HG02840 (cell line): ENCODE data around the gene ADGRL2.

Experiments
- ATAC-seq: cut with Tn5 transposase; IDR thresholded peaks from one replicate; pipeline ENCODE4 v1.9.1; 2021; ENCODE audit warnings: mild to moderate bottlenecking, moderate library complexity, moderate number of reproducible peaks; ENCODE audit not compliant: unreplicated experiment, low FRiP score

The ADGRL2 gene

GRCh38 chr1:81889166-81889565, 88.4 kb downstream of the ADGRL2 start:
- ATAC-seq: no peak

- ATAC-seq: no peak
Observed at GRCh38 chr1:81894867-81895266, 94.1 kb downstream of the ADGRL2 start.

GRCh38 chr1:81899214-81899821, 98.6 kb downstream of the ADGRL2 start:
- ATAC-seq: no peak

- ATAC-seq: no peak
Observed at GRCh38 chr1:81907575-81907974, 106.8 kb downstream of the ADGRL2 start.

- ATAC-seq: no peak
Observed at GRCh38 chr1:81912383-81912782, 111.6 kb downstream of the ADGRL2 start.

GRCh38 chr1:81915937-81916336, 115.2 kb downstream of the ADGRL2 start:
- ATAC-seq: no peak

- ATAC-seq: no peak
Observed at GRCh38 chr1:81920245-81920740, 119.6 kb downstream of the ADGRL2 start.

GRCh38 chr1:81920886-81921285, 120.2 kb downstream of the ADGRL2 start:
- no peak for ATAC-seq

- ATAC-seq: no peak
Observed at GRCh38 chr1:81921344-81921743, 120.6 kb downstream of the ADGRL2 start.

GRCh38 chr1:81921851-81922462, 121.2 kb downstream of the ADGRL2 start:
- ATAC-seq: no peak

GRCh38 chr1:81922955-81923354, 122.2 kb downstream of the ADGRL2 start:
- ATAC-seq: no peak

- ATAC-seq: no peak
Observed at GRCh38 chr1:81929106-81929505, 128.4 kb downstream of the ADGRL2 start.

- no peak for ATAC-seq
Observed at GRCh38 chr1:81936853-81937252, 136.1 kb downstream of the ADGRL2 start.

GRCh38 chr1:81937791-81938450, 137.2 kb downstream of the ADGRL2 start:
- no peak for ATAC-seq

GRCh38 chr1:81948495-81948894, 147.8 kb downstream of the ADGRL2 start:
- ATAC-seq: no peak

GRCh38 chr1:81949421-81949820, 148.7 kb downstream of the ADGRL2 start:
- ATAC-seq: no peak

- no peak for ATAC-seq
Observed at GRCh38 chr1:81950037-81950436, 149.3 kb downstream of the ADGRL2 start.

GRCh38 chr1:81950591-81951244, 150.0 kb downstream of the ADGRL2 start:
- ATAC-seq: no peak

GRCh38 chr1:81954534-81955020, 153.8 kb downstream of the ADGRL2 start:
- ATAC-seq: no peak

GRCh38 chr1:81967951-81968350, 167.2 kb downstream of the ADGRL2 start:
- ATAC-seq: no peak

GRCh38 chr1:81970416-81970815, 169.7 kb downstream of the ADGRL2 start:
- no peak for ATAC-seq
